OCI-M1 (cell line): ENCODE data around the gene PSMG4.

Experiments used
- DNase-seq: peaks from one replicate; lab custom pipeline; 2025; lab: John Stamatoyannopoulos, UW

Gene PSMG4

GRCh38 chr6:3276174-3277167, 17.7 kb downstream of the PSMG4 start:
- DNase-seq, result no peak

GRCh38 chr6:3277251-3277650, 18.5 kb downstream of the PSMG4 start:
- no peak for DNase-seq

- no peak for DNase-seq
Measured at GRCh38 chr6:3277851-3278416, 19.2 kb downstream of the PSMG4 start.

GRCh38 chr6:3278691-3279090, 19.9 kb downstream of the PSMG4 start:
- no peak for DNase-seq

DNA sequence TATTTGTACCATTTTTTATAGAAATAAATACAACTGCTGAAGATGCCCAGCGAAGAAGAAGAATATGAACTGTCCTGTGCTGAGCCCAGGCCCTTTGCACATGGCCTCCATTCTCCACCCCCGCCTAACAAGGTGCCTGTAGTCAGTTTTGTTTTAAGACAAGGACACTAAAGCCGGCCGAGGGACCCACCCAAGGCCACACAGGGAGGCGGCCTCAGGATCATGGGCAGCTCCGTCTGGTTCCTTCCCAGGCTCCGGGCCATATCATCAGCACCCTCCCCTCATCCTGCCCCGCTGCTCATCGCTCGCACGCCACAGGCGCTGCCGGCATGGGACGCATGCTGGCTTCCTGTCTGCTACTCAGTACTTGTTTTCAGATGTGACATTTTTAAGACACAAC, 21.3 kb downstream of the PSMG4 start:
- no peak for DNase-seq

GRCh38 chr6:3280866-3281465, 22.2 kb downstream of the PSMG4 start:
- no peak for DNase-seq

- peak; percentile 42 for DNase-seq
Measured at GRCh38 chr6:3281631-3282475, 23.1 kb downstream of the PSMG4 start.

GRCh38 chr6:3282476-3283236, 23.9 kb downstream of the PSMG4 start:
- no peak for DNase-seq

- DNase-seq, result no peak
Measured at GRCh38 chr6:3283241-3283640, 24.5 kb downstream of the PSMG4 start.

DNA sequence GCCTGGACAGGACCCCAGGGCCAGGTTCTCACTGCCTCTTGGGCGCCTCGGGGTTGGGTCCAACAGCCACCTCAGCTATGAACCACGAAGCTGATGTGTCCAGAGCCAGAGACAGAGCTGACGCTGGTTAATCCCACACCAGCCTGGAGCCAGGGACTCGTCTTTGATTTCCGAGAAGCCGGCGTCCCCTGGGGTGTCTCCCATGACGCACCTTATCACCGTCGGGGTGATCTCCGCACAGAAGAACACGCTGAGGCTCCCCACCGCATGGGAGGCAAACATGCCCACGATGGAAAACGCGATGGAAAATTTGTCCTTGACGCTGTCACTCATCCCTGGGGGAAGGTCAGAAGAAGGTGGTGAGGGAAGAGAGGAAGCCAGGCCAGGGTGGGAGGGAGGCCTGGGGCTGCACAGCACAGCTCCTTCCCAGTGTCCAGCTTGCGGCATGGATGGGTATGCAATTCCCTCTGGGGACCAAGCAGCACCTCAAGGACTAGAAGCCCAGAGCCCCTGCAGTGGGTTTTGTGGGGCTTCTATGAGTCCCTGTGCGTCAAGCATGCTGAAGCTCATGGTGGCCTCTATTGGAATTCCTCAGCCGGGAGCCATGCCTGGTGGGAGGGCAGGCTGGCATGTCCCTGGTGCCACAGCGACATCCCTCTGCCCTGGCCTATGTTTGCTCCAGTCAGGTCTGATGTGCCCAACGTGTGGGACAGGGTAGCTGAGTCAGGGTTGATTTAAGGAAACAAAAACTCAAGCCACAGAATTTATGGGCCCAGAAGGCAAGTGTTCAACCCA, 25.1 kb downstream of the PSMG4 start:
- DNase-seq, result no peak

DNA sequence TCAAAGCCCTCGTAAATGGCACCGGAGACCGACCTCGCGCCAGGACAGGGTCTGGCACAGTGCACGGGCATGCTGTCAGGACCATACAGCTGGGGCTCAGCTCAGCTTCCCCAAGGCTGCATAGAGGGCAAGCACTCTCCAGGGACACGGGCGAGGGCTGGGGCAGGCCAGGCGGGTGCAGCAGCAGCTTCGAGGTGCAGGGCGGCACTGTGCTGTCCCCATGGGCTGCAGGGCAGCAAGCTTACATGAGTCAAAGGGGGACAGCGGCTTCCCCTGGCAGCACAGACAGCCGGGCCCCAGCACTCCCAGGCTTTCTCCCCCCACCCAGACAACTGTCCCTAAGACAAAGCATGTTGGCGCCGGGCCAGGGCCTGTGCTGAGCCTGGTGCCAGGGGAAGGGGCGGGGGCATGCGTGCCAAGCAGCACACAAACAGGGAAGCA, 25.7 kb downstream of the PSMG4 start:
- no peak for DNase-seq

DNA sequence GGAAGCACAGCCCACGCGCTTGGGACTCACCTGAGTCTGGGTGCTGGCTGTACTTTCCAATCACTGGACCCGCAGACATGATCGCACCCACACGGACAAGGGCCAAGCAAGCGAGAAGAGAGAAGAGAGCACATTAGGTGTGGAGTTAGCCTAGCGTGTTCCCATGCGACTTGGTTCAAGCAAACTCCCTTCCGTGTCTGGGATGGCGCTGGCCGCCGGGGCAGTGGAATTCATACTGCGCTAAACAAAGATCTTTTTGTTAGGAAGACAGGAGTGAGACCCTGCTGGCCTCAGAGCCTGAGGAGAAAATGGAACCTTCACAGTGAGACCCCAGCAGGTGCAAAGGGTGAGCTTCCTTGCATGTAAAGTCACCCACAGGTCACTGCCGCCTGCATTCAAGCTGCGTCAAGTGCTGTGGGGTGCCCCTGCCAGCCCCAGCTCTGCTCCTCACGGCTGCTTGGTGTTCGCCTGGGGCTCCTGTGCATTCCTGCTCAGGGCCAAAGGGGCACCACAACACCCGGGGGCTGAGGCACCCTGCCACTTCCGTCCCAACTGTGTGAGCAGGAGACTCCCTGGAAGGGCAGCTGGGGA, 26.4 kb downstream of the PSMG4 start:
- DNase-seq, result no peak

DNA sequence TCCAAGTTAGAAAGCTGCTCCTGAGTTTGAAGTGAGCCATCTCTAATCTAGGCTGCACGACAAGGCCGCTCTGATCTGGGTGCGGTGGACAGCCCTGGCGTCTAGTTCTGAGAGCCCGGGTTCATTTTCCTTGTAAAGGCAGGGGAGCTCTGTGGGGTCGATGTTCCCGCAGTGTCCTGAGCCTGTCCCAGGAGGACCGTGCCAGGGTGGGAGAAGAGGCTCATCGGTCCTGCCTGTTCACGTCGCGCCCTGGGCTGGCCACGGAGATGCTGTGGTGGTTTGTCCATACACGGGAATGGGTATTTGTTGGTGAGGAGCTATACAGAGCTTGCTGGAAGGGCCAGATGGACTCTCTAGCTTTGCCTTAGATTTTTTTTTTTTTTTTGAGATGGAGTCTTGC, 27.0 kb downstream of the PSMG4 start:
- DNase-seq, result no peak

DNA sequence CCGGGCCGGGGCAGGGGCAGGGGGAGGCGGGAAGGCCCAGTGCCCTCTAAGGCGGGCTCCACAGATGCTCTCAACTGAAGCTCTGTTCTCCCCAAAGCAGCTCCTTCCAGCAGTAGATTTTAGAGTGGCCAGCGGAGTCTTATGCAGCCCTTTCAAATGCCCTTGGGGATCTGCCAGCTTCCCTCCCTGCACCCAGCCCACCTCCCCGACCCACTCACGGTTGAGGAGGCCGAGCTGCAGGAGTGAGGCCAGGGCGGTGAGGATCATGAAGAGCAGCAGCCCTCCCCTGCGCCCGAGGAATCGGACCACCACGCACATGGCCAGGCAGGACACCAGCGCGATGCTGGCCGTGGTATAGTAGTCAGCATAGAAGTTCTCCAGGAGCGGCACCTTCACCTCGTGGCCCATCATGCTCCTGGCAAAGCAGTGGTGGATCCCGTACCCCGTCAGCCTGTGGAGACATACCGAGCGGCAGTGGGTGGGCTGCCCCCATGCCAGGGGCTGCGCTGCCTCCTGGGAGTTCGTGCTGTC, 28.0 kb downstream of the PSMG4 start:
- no peak for DNase-seq

DNA sequence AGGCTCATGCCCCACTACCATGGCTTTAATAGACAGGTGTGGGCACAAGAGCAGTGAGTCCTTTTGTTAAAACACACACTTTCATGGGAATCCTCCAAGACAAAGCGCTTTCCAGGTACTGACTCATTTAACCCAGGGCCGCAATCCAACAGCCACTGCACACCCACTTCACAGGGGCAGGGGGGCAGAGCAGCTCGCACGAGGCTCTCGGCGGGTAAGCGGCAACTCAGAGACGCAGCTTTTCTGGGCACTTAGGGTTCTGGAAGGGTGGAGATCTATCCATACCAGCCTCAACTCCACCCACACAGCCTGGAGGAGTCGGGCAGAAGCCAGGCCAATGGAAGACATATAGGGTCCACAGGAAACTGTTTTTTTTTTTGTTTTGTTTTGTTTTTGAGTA, 28.6 kb downstream of the PSMG4 start:
- DNase-seq, result no peak

GRCh38 chr6:3287976-3288707, 29.4 kb downstream of the PSMG4 start:
- peak; percentile 97 for DNase-seq

- DNase-seq, result no peak
Measured at GRCh38 chr6:3288711-3289663, 30.2 kb downstream of the PSMG4 start.

DNA sequence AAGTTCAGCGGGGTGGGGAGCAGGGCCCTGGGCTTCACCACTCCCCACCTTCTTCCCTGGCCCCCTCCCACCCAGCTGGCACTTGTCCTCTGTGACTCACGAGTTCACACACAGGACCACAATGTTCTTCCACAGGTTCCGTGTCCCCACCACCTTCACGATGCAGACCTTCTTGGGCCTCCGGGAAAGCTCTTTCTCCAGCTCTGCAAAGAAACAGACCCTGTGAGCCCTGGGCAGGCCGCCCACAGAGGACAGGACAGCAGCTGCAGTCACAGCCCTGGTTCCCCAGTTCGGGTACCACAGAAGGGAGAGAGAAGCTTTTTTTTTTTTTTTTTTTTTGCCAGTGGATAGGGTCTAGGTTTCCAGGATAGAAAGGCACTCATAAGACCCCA, 30.9 kb downstream of the PSMG4 start:
- DNase-seq, result no peak
